ENCODE data around the gene MPPE1. TPM values are rescaled to one million over a fixed set of nuclear protein-coding genes. Genes with fewer than 3 reads are reported as not detected.
A peak's percentile ranks its signal among the peaks of the same experiment; 100 is the strongest.

MPPE1 gene
- total and polyA plus RNA-seq, 4 donors, result 41.3 to 71.4 (median 44.0) TPM

DNA sequence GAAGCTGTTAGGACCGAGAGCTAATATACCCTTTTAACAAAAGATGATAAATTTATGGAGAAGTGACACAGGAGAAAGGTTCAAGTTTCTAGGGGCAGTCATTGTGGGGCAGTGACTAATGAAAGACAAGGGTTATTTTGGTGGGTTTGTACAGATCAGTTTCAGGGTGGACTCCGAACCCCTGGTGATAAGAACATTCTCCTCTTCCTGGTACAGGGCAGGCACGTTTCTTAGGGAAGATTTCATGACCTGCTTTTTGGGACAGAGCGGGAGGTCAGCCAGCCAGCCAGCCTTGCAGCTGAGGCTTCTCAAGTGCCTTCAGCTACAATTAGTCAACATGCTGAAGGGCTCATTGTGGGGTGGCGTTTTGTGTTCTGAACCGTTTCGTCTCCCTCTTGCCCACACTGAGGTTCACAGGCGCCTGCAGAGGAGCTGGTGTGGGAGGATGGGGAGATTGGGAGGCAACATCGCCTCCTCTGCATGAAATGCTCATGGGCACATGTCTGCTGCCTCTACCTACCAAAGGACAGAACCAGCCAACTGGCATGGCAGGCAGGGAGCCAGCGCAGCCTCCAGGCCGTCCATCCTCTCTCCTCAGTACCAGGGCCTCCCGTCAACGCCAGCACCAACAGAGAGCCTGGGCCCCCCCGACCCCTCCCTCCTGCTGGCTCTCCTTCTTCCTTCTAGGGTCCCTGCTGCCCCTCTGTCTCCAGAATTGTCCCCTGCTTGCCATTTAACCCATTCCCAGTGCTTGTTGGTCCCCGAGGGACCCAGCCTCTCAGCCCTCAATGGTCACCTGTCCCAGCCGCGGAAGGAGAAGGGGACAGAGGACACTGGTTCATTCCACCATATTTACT lies 47.3 kb downstream of the MPPE1 start:
- Histone ChIP-seq H3K36me3 (ENCODE audit: control insufficient read depth in 4 of 4, insufficient read depth in 4 of 4, low read length in 4 of 4) (no peaks in the 10 kb centered on the region), H3K27me3 (ENCODE audit: control insufficient read depth in 3 of 3, insufficient read depth in 3 of 3, low read length in 2 of 3) (peaks cover 0 to 2% (median 0%) of the 10 kb centered on the region in 3 donors), H3K9ac (ENCODE audit: insufficient read depth in 1 of 2, low read length in 2 of 2) (no peak overlapping the region), H3K9me3 (ENCODE audit: control insufficient read depth in 4 of 4, insufficient read depth in 3 of 4, low read length in 3 of 4) (no peaks in the 10 kb centered on the region), H3K27ac (ENCODE audit: low read depth in 1 of 2, low read length in 1 of 2) (no peak overlapping the region), H3K4me1 (ENCODE audit: control insufficient read depth in 5 of 5, insufficient read depth in 5 of 5, low read length in 5 of 5) (peaks cover 0 to 10% (median 3%) of the 10 kb centered on the region in 5 donors), H3K4me3 (no peak overlapping the region)
- ATAC-seq (ENCODE audit: insufficient read depth, low FRiP score) (no peak), DNase-seq (no peak)
- WGBS, 2 donors, result 81 to 85% methylated on average over 17 of the region's 17 CpGs
- TF ChIP-seq, protein P1, sequence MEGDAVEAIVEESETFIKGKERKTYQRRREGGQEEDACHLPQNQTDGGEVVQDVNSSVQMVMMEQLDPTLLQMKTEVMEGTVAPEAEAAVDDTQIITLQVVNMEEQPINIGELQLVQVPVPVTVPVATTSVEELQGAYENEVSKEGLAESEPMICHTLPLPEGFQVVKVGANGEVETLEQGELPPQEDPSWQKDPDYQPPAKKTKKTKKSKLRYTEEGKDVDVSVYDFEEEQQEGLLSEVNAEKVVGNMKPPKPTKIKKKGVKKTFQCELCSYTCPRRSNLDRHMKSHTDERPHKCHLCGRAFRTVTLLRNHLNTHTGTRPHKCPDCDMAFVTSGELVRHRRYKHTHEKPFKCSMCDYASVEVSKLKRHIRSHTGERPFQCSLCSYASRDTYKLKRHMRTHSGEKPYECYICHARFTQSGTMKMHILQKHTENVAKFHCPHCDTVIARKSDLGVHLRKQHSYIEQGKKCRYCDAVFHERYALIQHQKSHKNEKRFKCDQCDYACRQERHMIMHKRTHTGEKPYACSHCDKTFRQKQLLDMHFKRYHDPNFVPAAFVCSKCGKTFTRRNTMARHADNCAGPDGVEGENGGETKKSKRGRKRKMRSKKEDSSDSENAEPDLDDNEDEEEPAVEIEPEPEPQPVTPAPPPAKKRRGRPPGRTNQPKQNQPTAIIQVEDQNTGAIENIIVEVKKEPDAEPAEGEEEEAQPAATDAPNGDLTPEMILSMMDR (IDR thresholded peaks at IDR 0.05; ENCODE audit: control extremely low read depth, extremely low read depth), result no peak

DNA sequence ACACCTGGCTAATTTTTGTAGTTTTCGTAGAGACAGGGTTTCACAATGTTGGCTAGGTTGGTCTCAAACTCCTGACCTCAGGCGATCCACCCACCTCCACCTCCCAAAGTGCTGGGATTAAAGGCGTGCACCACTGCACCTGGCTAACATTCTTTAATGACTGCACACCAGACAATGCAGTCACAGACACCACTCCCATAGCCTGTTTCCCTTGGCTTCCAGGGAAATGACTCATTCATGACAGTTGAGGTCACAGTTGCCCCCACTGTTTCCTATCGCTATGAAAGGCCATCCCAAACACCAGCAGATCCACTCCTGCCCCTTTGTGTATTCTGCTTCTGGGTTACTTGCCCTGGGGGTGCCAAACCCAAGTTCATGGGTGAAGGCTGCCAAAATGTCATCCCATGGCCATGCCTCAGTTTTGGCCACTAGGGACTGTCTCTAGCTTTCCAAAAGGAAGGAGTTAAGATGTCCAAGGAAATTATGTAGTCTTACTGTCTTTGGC lies 48.2 kb downstream of the MPPE1 start:
- H3K9ac ChIP-seq (ENCODE audit: insufficient read depth in 1 of 2, low read length in 2 of 2), result no peak overlapping the region
- peaks cover 0 to 10% (median 3%) of the 10 kb centered on the region in 5 donors for H3K4me1 ChIP-seq (ENCODE audit: control insufficient read depth in 5 of 5, insufficient read depth in 5 of 5, low read length in 5 of 5)
- H3K4me3 ChIP-seq, result no peak overlapping the region
- H3K27me3 ChIP-seq (ENCODE audit: control insufficient read depth in 3 of 3, insufficient read depth in 3 of 3, low read length in 2 of 3), result peaks cover 0 to 2% (median 0%) of the 10 kb centered on the region in 3 donors
- TF ChIP-seq, protein P1 (IDR thresholded peaks at IDR 0.05; ENCODE audit: control extremely low read depth, extremely low read depth), result no peak
- no peaks in the 10 kb centered on the region for H3K36me3 ChIP-seq (ENCODE audit: control insufficient read depth in 4 of 4, insufficient read depth in 4 of 4, low read length in 4 of 4)
- H3K9me3 ChIP-seq (ENCODE audit: control insufficient read depth in 4 of 4, insufficient read depth in 3 of 4, low read length in 3 of 4), result no peaks in the 10 kb centered on the region
- 74 to 77% methylated on average over 4 of the region's 4 CpGs for WGBS, 2 donors
- DNase-seq (no peak), ATAC-seq (ENCODE audit: insufficient read depth, low FRiP score) (no peak)
- no peak overlapping the region for H3K27ac ChIP-seq (ENCODE audit: low read depth in 1 of 2, low read length in 1 of 2)

DNA sequence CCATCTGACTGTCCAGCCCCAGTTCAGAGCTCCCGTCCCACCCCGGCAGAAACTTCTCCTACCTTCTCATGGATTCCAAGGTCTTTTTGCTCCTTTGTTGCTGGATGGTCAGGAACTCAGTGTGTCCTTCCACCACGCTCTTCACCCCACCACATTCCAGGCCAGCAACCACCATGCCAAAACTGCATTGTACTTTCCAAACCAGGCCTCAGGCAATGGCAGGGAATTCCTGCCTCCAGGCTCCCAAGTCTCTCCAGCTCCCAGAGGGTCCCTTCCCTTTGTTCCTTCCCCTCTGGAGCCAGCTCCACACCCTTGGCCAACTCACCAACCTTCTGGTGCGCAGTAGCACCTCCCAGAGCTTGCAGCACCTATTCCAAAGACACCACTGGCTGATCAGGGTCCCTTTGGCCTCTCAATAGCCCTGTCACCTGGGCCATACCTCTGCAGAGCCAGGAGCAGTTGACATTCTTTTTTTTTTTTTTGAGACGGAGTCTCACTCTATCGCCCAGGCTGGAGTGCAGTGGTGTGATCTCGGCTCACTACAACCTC lies 48.8 kb downstream of the MPPE1 start:
- WGBS, 2 donors, result 91 to 96% methylated on average over 7 of the region's 7 CpGs
- no peak overlapping the region for H3K9ac ChIP-seq (ENCODE audit: insufficient read depth in 1 of 2, low read length in 2 of 2)

More for the DNA sequence above, 48.8 kb downstream of the MPPE1 start:
- Histone ChIP-seq H3K36me3 (ENCODE audit: control insufficient read depth in 4 of 4, insufficient read depth in 4 of 4, low read length in 4 of 4) (no peaks in the 10 kb centered on the region), H3K27ac (ENCODE audit: low read depth in 1 of 2, low read length in 1 of 2) (peak overlapping the region in 1 of 2 donors; percentile 22), H3K4me1 (ENCODE audit: control insufficient read depth in 5 of 5, insufficient read depth in 5 of 5, low read length in 5 of 5) (peaks cover 0 to 10% (median 3%) of the 10 kb centered on the region in 5 donors), H3K9me3 (ENCODE audit: control insufficient read depth in 4 of 4, insufficient read depth in 3 of 4, low read length in 3 of 4) (no peaks in the 10 kb centered on the region), H3K4me3 (no peak overlapping the region), H3K27me3 (ENCODE audit: control insufficient read depth in 3 of 3, insufficient read depth in 3 of 3, low read length in 2 of 3) (peaks cover 0 to 2% (median 0%) of the 10 kb centered on the region in 3 donors)
- TF ChIP-seq, protein P1 (IDR thresholded peaks at IDR 0.05; ENCODE audit: control extremely low read depth, extremely low read depth), result no peak
- DNase-seq (no peak), ATAC-seq (ENCODE audit: insufficient read depth, low FRiP score) (no peak)
